Measurements from ENCODE around the gene ROBO1. TPM values are rescaled to one million over a fixed set of nuclear protein-coding genes. Genes with fewer than 3 reads are reported as not detected.

The ROBO1 gene
- total RNA-seq, 1 donor from 2014 or later, result 27.1 TPM

- intact Hi-C loops (cut with DNase I), result no loop called here
- DNase-seq, result no peak
Observed at GRCh38 chr3:78706906-78707523, 1060.8 kb downstream of the ROBO1 start.

GRCh38 chr3:78703944-78704343 lies 1063.9 kb downstream of the ROBO1 start:
- no peak for DNase-seq
- no peaks in the 10 kb centered on the region for H3K4me1 ChIP-seq
- no peaks in the 10 kb centered on the region for H3K36me3 ChIP-seq
- no peak for TF ChIP-seq CTCF (IDR thresholded peaks at IDR 0.05)
- no peak for ATAC-seq
- H3K27ac ChIP-seq, result no peak overlapping the region
- no peak overlapping the region for H3K4me3 ChIP-seq
- intact Hi-C loops (cut with DNase I), result no loop called here
- no peaks in the 10 kb centered on the region for H3K27me3 ChIP-seq
- H3K9me3 ChIP-seq, result no peaks in the 10 kb centered on the region

More at GRCh38 chr3:78706906-78707523, 1060.8 kb downstream of the ROBO1 start:
- no peak for ATAC-seq
- TF ChIP-seq CTCF (IDR thresholded peaks at IDR 0.05), result no peak
- Histone ChIP-seq H3K36me3 (no peaks in the 10 kb centered on the region), H3K27me3 (no peaks in the 10 kb centered on the region), H3K4me1 (no peaks in the 10 kb centered on the region), H3K4me3 (no peak overlapping the region), H3K27ac (no peak overlapping the region), H3K9me3 (no peaks in the 10 kb centered on the region)

GRCh38 chr3:78701537-78701936 lies 1066.3 kb downstream of the ROBO1 start:
- intact Hi-C loops (cut with DNase I), result no loop called here
- DNase-seq (no peak), ATAC-seq (no peak)
- Histone ChIP-seq H3K36me3 (no peaks in the 10 kb centered on the region), H3K9me3 (no peaks in the 10 kb centered on the region), H3K4me3 (no peak overlapping the region), H3K27me3 (no peaks in the 10 kb centered on the region), H3K27ac (no peak overlapping the region), H3K4me1 (no peaks in the 10 kb centered on the region)
- TF ChIP-seq CTCF (IDR thresholded peaks at IDR 0.05), result no peak

- Histone ChIP-seq H3K27me3 (no peaks in the 10 kb centered on the region), H3K4me3 (no peak overlapping the region), H3K9me3 (no peaks in the 10 kb centered on the region), H3K4me1 (no peaks in the 10 kb centered on the region), H3K36me3 (no peaks in the 10 kb centered on the region), H3K27ac (no peak overlapping the region)
- intact Hi-C loops (cut with DNase I), result no loop called here
- ATAC-seq (no peak), DNase-seq (no peak)
- TF ChIP-seq CTCF (IDR thresholded peaks at IDR 0.05), result no peak
Observed at GRCh38 chr3:78698431-78698830, 1069.4 kb downstream of the ROBO1 start.

GRCh38 chr3:78697426-78697825 lies 1070.4 kb downstream of the ROBO1 start:
- ATAC-seq (no peak), DNase-seq (no peak)
- H3K27ac ChIP-seq, result no peak overlapping the region
- no peaks in the 10 kb centered on the region for H3K36me3 ChIP-seq
- H3K9me3 ChIP-seq, result no peaks in the 10 kb centered on the region
- no peaks in the 10 kb centered on the region for H3K4me1 ChIP-seq
- H3K4me3 ChIP-seq, result no peak overlapping the region
- intact Hi-C loops (cut with DNase I), result no loop called here
- no peaks in the 10 kb centered on the region for H3K27me3 ChIP-seq
- no peak for TF ChIP-seq CTCF (IDR thresholded peaks at IDR 0.05)

- no peaks in the 10 kb centered on the region for H3K9me3 ChIP-seq
- H3K4me1 ChIP-seq, result no peaks in the 10 kb centered on the region
- no peak overlapping the region for H3K4me3 ChIP-seq
- no peak for TF ChIP-seq CTCF (IDR thresholded peaks at IDR 0.05)
- no peak for DNase-seq
- no peaks in the 10 kb centered on the region for H3K36me3 ChIP-seq
- H3K27ac ChIP-seq, result no peak overlapping the region
- no peaks in the 10 kb centered on the region for H3K27me3 ChIP-seq
- intact Hi-C loops (cut with DNase I), result no loop called here
- no peak for ATAC-seq
Observed at GRCh38 chr3:78690766-78691165, 1077.0 kb downstream of the ROBO1 start.

Data from upper lobe of right lung (tissue), 1 donor.